Activated naive CD4-positive, alpha-beta T cell treated with anti-CD3 and anti-CD28 coated beads, Interleukin-2, amount 50 U/mL, for 24 hours (primary cell): ENCODE results near the gene NRP2.

Experiments used
- H3K27ac Mint-ChIP-seq: one replicate; pipeline ENCODE4 v1.8.0; 2021; ENCODE audit warnings: mild to moderate bottlenecking, mixed read lengths
- H3K27me3 Mint-ChIP-seq: one replicate; pipeline ENCODE4 v1.8.0; 2021; ENCODE audit warnings: mixed read lengths
- H3K36me3 Mint-ChIP-seq: one replicate; pipeline ENCODE4 v1.8.0; 2021; ENCODE audit warnings: mixed read lengths
- H3K4me1 Mint-ChIP-seq: one replicate; pipeline ENCODE4 v1.8.0; 2021; ENCODE audit warnings: mixed read lengths
- H3K4me3 Mint-ChIP-seq: one replicate; pipeline ENCODE4 v1.8.0; 2021; ENCODE audit warnings: mild to moderate bottlenecking, mixed read lengths
- H3K9me3 Mint-ChIP-seq: one replicate; pipeline ENCODE4 v1.8.0; 2021; ENCODE audit warnings: mixed read lengths

NRP2 gene

GRCh38 chr2:205770577-205770976 is 88.3 kb downstream of the NRP2 start:
- H3K4me1 Mint-ChIP-seq: peaks cover 9% of the 10 kb centered on the region
- no peak overlapping the region for H3K27ac Mint-ChIP-seq
- H3K4me3 Mint-ChIP-seq: no peak overlapping the region
- no peaks in the 10 kb centered on the region for H3K36me3 Mint-ChIP-seq
- H3K9me3 Mint-ChIP-seq: no peaks in the 10 kb centered on the region
- peaks cover 13% of the 10 kb centered on the region for H3K27me3 Mint-ChIP-seq

- Mint-ChIP-seq H3K4me3 (no peak overlapping the region), H3K4me1 (peaks cover 9% of the 10 kb centered on the region), H3K27me3 (peaks cover 8% of the 10 kb centered on the region), H3K36me3 (no peaks in the 10 kb centered on the region), H3K9me3 (no peaks in the 10 kb centered on the region), H3K27ac (no peak overlapping the region)
These were observed 88.7 kb downstream of the NRP2 start for GRCh38 chr2:205771031-205771430.

GRCh38 chr2:205771666-205772065 is 89.4 kb downstream of the NRP2 start:
- peaks cover 9% of the 10 kb centered on the region for H3K27me3 Mint-ChIP-seq
- H3K9me3 Mint-ChIP-seq: no peaks in the 10 kb centered on the region
- H3K36me3 Mint-ChIP-seq: no peaks in the 10 kb centered on the region
- no peak overlapping the region for H3K4me3 Mint-ChIP-seq
- no peak overlapping the region for H3K27ac Mint-ChIP-seq
- peaks cover 9% of the 10 kb centered on the region for H3K4me1 Mint-ChIP-seq

- H3K27me3 Mint-ChIP-seq: peaks cover 9% of the 10 kb centered on the region
These were observed 90.7 kb downstream of the NRP2 start for GRCh38 chr2:205772983-205773382.

GRCh38 chr2:205773989-205774388 is 91.7 kb downstream of the NRP2 start:
- H3K9me3 Mint-ChIP-seq: no peaks in the 10 kb centered on the region
- no peaks in the 10 kb centered on the region for H3K36me3 Mint-ChIP-seq
- peaks cover 6% of the 10 kb centered on the region for H3K4me1 Mint-ChIP-seq
- no peak overlapping the region for H3K4me3 Mint-ChIP-seq
- peaks cover 9% of the 10 kb centered on the region for H3K27me3 Mint-ChIP-seq
- no peak overlapping the region for H3K27ac Mint-ChIP-seq

More at GRCh38 chr2:205772983-205773382, 90.7 kb downstream of the NRP2 start:
- H3K4me3 Mint-ChIP-seq: no peak overlapping the region
- H3K27ac Mint-ChIP-seq: no peak overlapping the region
- no peaks in the 10 kb centered on the region for H3K9me3 Mint-ChIP-seq
- H3K4me1 Mint-ChIP-seq: peaks cover 6% of the 10 kb centered on the region
- H3K36me3 Mint-ChIP-seq: no peaks in the 10 kb centered on the region

- Mint-ChIP-seq H3K27me3 (peaks cover 8% of the 10 kb centered on the region), H3K36me3 (no peaks in the 10 kb centered on the region), H3K4me1 (peaks cover under 1% of the 10 kb centered on the region), H3K27ac (no peak overlapping the region), H3K4me3 (no peak overlapping the region), H3K9me3 (no peaks in the 10 kb centered on the region)
These were observed 93.0 kb downstream of the NRP2 start for GRCh38 chr2:205775097-205775877.

- Mint-ChIP-seq H3K27ac (no peak overlapping the region), H3K27me3 (peaks cover 4% of the 10 kb centered on the region), H3K4me3 (no peak overlapping the region), H3K36me3 (no peaks in the 10 kb centered on the region), H3K4me1 (peaks cover 9% of the 10 kb centered on the region), H3K9me3 (no peaks in the 10 kb centered on the region)
These were observed 93.8 kb downstream of the NRP2 start for GRCh38 chr2:205776139-205776538.

GRCh38 chr2:205776720-205777119 is 94.4 kb downstream of the NRP2 start:
- H3K36me3 Mint-ChIP-seq: no peaks in the 10 kb centered on the region
- H3K9me3 Mint-ChIP-seq: no peaks in the 10 kb centered on the region
- H3K27ac Mint-ChIP-seq: no peak overlapping the region
- no peak overlapping the region for H3K4me3 Mint-ChIP-seq
- peaks cover 15% of the 10 kb centered on the region for H3K4me1 Mint-ChIP-seq
- peaks cover 4% of the 10 kb centered on the region for H3K27me3 Mint-ChIP-seq

- H3K27ac Mint-ChIP-seq: no peak overlapping the region
- peaks cover 4% of the 10 kb centered on the region for H3K27me3 Mint-ChIP-seq
- H3K4me1 Mint-ChIP-seq: peaks cover 17% of the 10 kb centered on the region
- no peaks in the 10 kb centered on the region for H3K36me3 Mint-ChIP-seq
- H3K4me3 Mint-ChIP-seq: no peak overlapping the region
- H3K9me3 Mint-ChIP-seq: no peaks in the 10 kb centered on the region
These were observed 96.1 kb downstream of the NRP2 start for GRCh38 chr2:205778356-205778755.

- Mint-ChIP-seq H3K4me1 (peaks cover 17% of the 10 kb centered on the region), H3K36me3 (no peaks in the 10 kb centered on the region), H3K4me3 (no peak overlapping the region), H3K27ac (no peak overlapping the region), H3K27me3 (peaks cover 4% of the 10 kb centered on the region), H3K9me3 (no peaks in the 10 kb centered on the region)
These were observed 98.3 kb downstream of the NRP2 start for GRCh38 chr2:205780645-205781044.

GRCh38 chr2:205781244-205781931 is 99.1 kb downstream of the NRP2 start:
- no peak overlapping the region for H3K27ac Mint-ChIP-seq
- H3K36me3 Mint-ChIP-seq: no peaks in the 10 kb centered on the region

GRCh38 chr2:205782941-205783340 is 100.6 kb downstream of the NRP2 start:
- no peaks in the 10 kb centered on the region for H3K9me3 Mint-ChIP-seq
- no peak overlapping the region for H3K4me3 Mint-ChIP-seq
- no peak overlapping the region for H3K27ac Mint-ChIP-seq
- H3K27me3 Mint-ChIP-seq: no peaks in the 10 kb centered on the region
- peaks cover 17% of the 10 kb centered on the region for H3K4me1 Mint-ChIP-seq
- no peaks in the 10 kb centered on the region for H3K36me3 Mint-ChIP-seq

More at GRCh38 chr2:205781244-205781931, 99.1 kb downstream of the NRP2 start:
- Mint-ChIP-seq H3K27me3 (peaks cover 4% of the 10 kb centered on the region), H3K9me3 (no peaks in the 10 kb centered on the region), H3K4me3 (no peak overlapping the region), H3K4me1 (peaks cover 17% of the 10 kb centered on the region)

GRCh38 chr2:205783872-205784499 is 101.7 kb downstream of the NRP2 start:
- H3K9me3 Mint-ChIP-seq: no peaks in the 10 kb centered on the region
- H3K4me3 Mint-ChIP-seq: no peak overlapping the region
- no peaks in the 10 kb centered on the region for H3K27me3 Mint-ChIP-seq
- H3K27ac Mint-ChIP-seq: no peak overlapping the region
- H3K4me1 Mint-ChIP-seq: peaks cover 17% of the 10 kb centered on the region
- H3K36me3 Mint-ChIP-seq: no peaks in the 10 kb centered on the region

GRCh38 chr2:205785507-205786260 is 103.4 kb downstream of the NRP2 start:
- H3K4me1 Mint-ChIP-seq: peaks cover 12% of the 10 kb centered on the region
- no peak overlapping the region for H3K4me3 Mint-ChIP-seq
- no peak overlapping the region for H3K27ac Mint-ChIP-seq
- no peaks in the 10 kb centered on the region for H3K36me3 Mint-ChIP-seq
- no peaks in the 10 kb centered on the region for H3K27me3 Mint-ChIP-seq
- no peaks in the 10 kb centered on the region for H3K9me3 Mint-ChIP-seq

GRCh38 chr2:205786976-205787375 is 104.7 kb downstream of the NRP2 start:
- H3K9me3 Mint-ChIP-seq: no peaks in the 10 kb centered on the region
- no peak overlapping the region for H3K4me3 Mint-ChIP-seq
- H3K27me3 Mint-ChIP-seq: no peaks in the 10 kb centered on the region
- H3K4me1 Mint-ChIP-seq: no peaks in the 10 kb centered on the region
- H3K36me3 Mint-ChIP-seq: no peaks in the 10 kb centered on the region
- H3K27ac Mint-ChIP-seq: no peak overlapping the region
